GM23338 (cell line): ENCODE results near the gene RAD18. TPM values are rescaled to one million over a fixed set of nuclear protein-coding genes. Genes with fewer than 3 reads are reported as not detected.

ENCODE experiments used
- ATAC-seq: fragments of 200-7000 bp; cut with Tn5 transposase; 3 replicates; pipeline ENCODE4 v1.9.1; 2020
- DNase-seq: peaks from one replicate; pipeline ENCODE4 v3.0.0-alpha.2; 2015; ENCODE audit warnings: low spot score
- H2AFZ ChIP-seq: fragments of 200-600 bp; sonication (generic); 2 replicates; pipeline ENCODE4 v1.8.0; 2016; ENCODE audit warnings: antibody characterized with exemption, mild to moderate bottlenecking, moderate library complexity
- H3F3A ChIP-seq: fragments of 200-600 bp; sonication (generic); replicated peaks from 2 replicates; pipeline ENCODE4 v1.8.0; 2017; ENCODE audit warnings: antibody characterized with exemption, mixed run types, low read depth
- H3K27ac ChIP-seq: fragments of 200-600 bp; sonication (generic); 2 replicates; pipeline ENCODE4 v1.6.1; 2016; ENCODE audit warnings: low read depth
- H3K27me3 ChIP-seq: fragments of 200-600 bp; sonication (generic); 2 replicates; pipeline ENCODE4 v1.8.0; 2016; ENCODE audit warnings: mild to moderate bottlenecking, mixed run types, moderate library complexity; ENCODE audit not compliant: insufficient read depth
- H3K36me3 ChIP-seq: fragments of 200-600 bp; sonication (generic); 2 replicates; pipeline ENCODE4 v1.8.0; 2016; ENCODE audit warnings: mild to moderate bottlenecking; ENCODE audit not compliant: insufficient read depth
- H3K4me1 ChIP-seq: fragments of 200-600 bp; sonication (generic); 2 replicates; pipeline ENCODE4 v1.8.0; 2016; ENCODE audit warnings: mild to moderate bottlenecking, moderate library complexity; ENCODE audit not compliant: insufficient read depth
- H3K4me2 ChIP-seq: fragments of 200-600 bp; sonication (generic); 2 replicates; pipeline ENCODE4 v1.7.1; 2017; ENCODE audit warnings: mixed run types
- H3K4me3 ChIP-seq: fragments of 200-600 bp; sonication (generic); 2 replicates; pipeline ENCODE4 v1.6.1; 2016; ENCODE audit warnings: mixed run types
- H3K79me2 ChIP-seq: fragments of 200-600 bp; sonication (generic); replicated peaks from 2 replicates; pipeline ENCODE4 v1.8.0; 2017; ENCODE audit warnings: mild to moderate bottlenecking; ENCODE audit not compliant: insufficient read depth
- H3K9me2 ChIP-seq: fragments of 200-600 bp; sonication (generic); 2 replicates; pipeline ENCODE4 v1.8.0; 2017; ENCODE audit not compliant: insufficient read depth
- H4K20me1 ChIP-seq: fragments of 200-600 bp; sonication (generic); replicated peaks from 2 replicates; pipeline ENCODE4 v1.8.0; 2017; ENCODE audit warnings: mild to moderate bottlenecking; ENCODE audit not compliant: insufficient read depth
- H3K27ac Mint-ChIP-seq: 2 replicates; pipeline ENCODE4 v1.8.0; 2020; ENCODE audit warnings: inconsistent platforms, mild to moderate bottlenecking, moderate library complexity, mixed read lengths
- H3K27me3 Mint-ChIP-seq: 3 replicates; pipeline ENCODE4 v1.8.0; 2022; ENCODE audit warnings: low read depth, mild to moderate bottlenecking, moderate library complexity, mixed read lengths, inconsistent platforms; ENCODE audit not compliant: insufficient read depth, poor library complexity
- H3K36me3 Mint-ChIP-seq: 3 replicates; pipeline ENCODE4 v1.8.0; 2021; ENCODE audit warnings: low read depth, mild to moderate bottlenecking, inconsistent platforms, moderate library complexity, mixed read lengths
- H3K4me1 Mint-ChIP-seq: 3 replicates; pipeline ENCODE4 v1.8.0; 2020; ENCODE audit warnings: mild to moderate bottlenecking, inconsistent platforms, mixed read lengths
- H3K4me3 Mint-ChIP-seq: 3 replicates; pipeline ENCODE4 v1.8.0; 2021; ENCODE audit warnings: moderate library complexity, mild to moderate bottlenecking, inconsistent platforms, mixed read lengths
- H3K9me3 Mint-ChIP-seq: 3 replicates; pipeline ENCODE4 v1.8.0; 2020; ENCODE audit warnings: moderate library complexity, mild to moderate bottlenecking, inconsistent platforms, mixed read lengths
- CREB1 ChIP-seq: fragments of 250-450 bp; sonication (Bioruptor Pico); IDR thresholded peaks from 2 replicates; pipeline ENCODE4 v1.5.0; 2020; ENCODE audit warnings: low read depth, mild to moderate bottlenecking, moderate library complexity
- EZH2 ChIP-seq: fragments of 200-600 bp; sonication (generic); IDR thresholded peaks from one replicate; pipeline ENCODE4 v1.8.0; 2017; ENCODE audit warnings: antibody characterized with exemption, mild to moderate bottlenecking, low read depth; ENCODE audit not compliant: unreplicated experiment
- EZH2phosphoT487 ChIP-seq: fragments of 200-600 bp; sonication (generic); IDR thresholded peaks from one replicate; pipeline ENCODE4 v1.8.1; 2018; ENCODE audit warnings: antibody characterized with exemption; ENCODE audit not compliant: unreplicated experiment
- JUNB ChIP-seq: IDR thresholded peaks from one replicate; pipeline ENCODE4 v1.6.1; 2016; ENCODE audit warnings: antibody characterized with exemption; ENCODE audit not compliant: unreplicated experiment
- NANOG ChIP-seq: IDR thresholded peaks from 2 replicates; pipeline ENCODE4 v1.6.1; 2016; ENCODE audit warnings: antibody characterized with exemption, borderline replicate concordance
- POLR2AphosphoS5 ChIP-seq: IDR thresholded peaks from 2 replicates; pipeline ENCODE4 v1.6.1; 2016; ENCODE audit warnings: antibody characterized with exemption, low read depth
- STAT1 ChIP-seq: IDR thresholded peaks from one replicate; pipeline ENCODE4 v1.6.1; 2016; ENCODE audit warnings: antibody characterized with exemption; ENCODE audit not compliant: unreplicated experiment
- ZNF114 ChIP-seq: fragments of 250-450 bp; sonication (Bioruptor Pico); IDR thresholded peaks from 2 replicates; pipeline ENCODE4 v1.5.0; 2020; ENCODE audit warnings: mild to moderate bottlenecking, moderate library complexity
- ZNF331 ChIP-seq: fragments of 250-450 bp; sonication (Bioruptor Pico); IDR thresholded peaks from 2 replicates; pipeline ENCODE4 v1.5.0; 2020; ENCODE audit warnings: low read depth, mild to moderate bottlenecking, moderate library complexity
- polyA plus RNA-seq: library from polyadenylated mRNA; unstranded; fragments of >200 nt; fragmentation: Nextera tagmentation; extraction: Ambion mirVana; gene quantifications from 2 replicates; pipeline ENCODE4 v1.2.1, GENCODE V29; 2016
- total RNA-seq: library from RNA; depleted of rRNA; stranded (reverse); fragments of >200 nt; shearing (Covaris generic); gene quantifications from 2 replicates; pipeline ENCODE4 v1.2.3, GENCODE V29; 2014
- TF ChIP-seq, protein P1 (sequence below): IDR thresholded peaks from one replicate; pipeline ENCODE4 v1.6.1; 2018; ENCODE audit warnings: antibody characterized with exemption; ENCODE audit not compliant: unreplicated experiment

Gene RAD18
- total and polyA plus RNA-seq, 2 experiments from 2014 or later, result 25.4 to 40.1 TPM

DNA sequence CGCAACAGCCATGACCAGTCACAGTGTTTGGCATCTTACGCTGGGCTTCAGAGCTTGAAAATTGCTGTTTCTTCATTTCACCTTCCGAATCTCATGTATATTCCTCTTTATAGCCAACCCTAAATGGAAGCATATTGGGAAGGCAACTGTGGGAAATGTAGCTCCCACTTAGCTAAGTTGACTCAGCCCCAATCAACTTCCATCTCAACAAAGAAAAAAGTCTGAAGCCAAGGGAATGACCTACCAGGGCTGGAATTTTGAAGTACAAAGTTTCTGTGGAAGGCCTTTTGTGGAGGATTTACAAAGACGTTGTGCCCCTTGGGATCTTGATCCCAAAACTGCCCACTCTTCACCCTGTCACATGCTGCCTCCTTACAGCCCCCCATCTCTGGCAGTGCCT, 108.6 kb downstream of the RAD18 start:
- Mint-ChIP-seq H3K36me3 (peaks cover 5% of the 10 kb centered on the region; the same call in 2 of the 3 replicates), H3K9me3 (no peaks in the 10 kb centered on the region), H3K27me3 (peaks cover 3% of the 10 kb centered on the region), H3K27ac (no peak overlapping the region), H3K4me1 (no peaks in the 10 kb centered on the region), H3K4me3 (no peak overlapping the region)
- Histone ChIP-seq H4K20me1 (no peaks in the 10 kb centered on the region), H3K36me3 (no peaks in the 10 kb centered on the region), H3K4me1 (no peaks in the 10 kb centered on the region), H3K9me2 (no peaks in the 10 kb centered on the region), H3K27ac (no peak overlapping the region), H3K27me3 (no peaks in the 10 kb centered on the region), H3K79me2 (no peaks in the 10 kb centered on the region), H3K4me3 (no peak overlapping the region), H2AFZ (no peak overlapping the region), H3F3A (no peaks in the 10 kb centered on the region), H3K4me2 (no peak overlapping the region)
- TF ChIP-seq EZH2phosphoT487, result no peak
- DNase-seq (no peak), ATAC-seq (no peak)

DNA sequence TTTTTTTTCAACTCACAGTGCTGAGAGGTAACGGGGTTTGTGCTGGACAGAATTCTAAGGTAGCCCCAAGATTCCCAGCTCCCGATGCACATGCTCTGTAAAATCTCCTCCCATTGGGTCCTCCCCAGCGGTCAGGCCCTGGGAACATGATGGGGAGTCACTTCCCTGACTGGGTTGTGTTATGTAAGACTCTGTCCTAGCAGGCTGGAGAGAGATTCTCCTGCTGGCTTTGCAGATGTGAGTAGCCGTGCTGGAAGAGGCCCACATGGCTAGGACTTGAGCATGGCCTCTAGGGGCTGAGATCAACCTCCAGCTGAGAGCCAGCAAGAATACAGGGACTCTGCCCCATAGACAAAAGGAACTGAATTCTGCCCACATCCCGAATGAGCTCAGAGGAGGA, 110.2 kb downstream of the RAD18 start:
- Histone ChIP-seq H3K27ac (no peak overlapping the region), H3K27me3 (no peaks in the 10 kb centered on the region), H3K36me3 (no peaks in the 10 kb centered on the region), H3K4me2 (no peak overlapping the region), H3K9me2 (no peaks in the 10 kb centered on the region), H4K20me1 (no peaks in the 10 kb centered on the region), H3K4me1 (no peaks in the 10 kb centered on the region), H2AFZ (no peak overlapping the region), H3F3A (no peaks in the 10 kb centered on the region), H3K4me3 (no peak overlapping the region), H3K79me2 (no peaks in the 10 kb centered on the region)
- peaks cover 3% of the 10 kb centered on the region for H3K27me3 Mint-ChIP-seq
- H3K36me3 Mint-ChIP-seq, result peaks cover 5% of the 10 kb centered on the region; the same call in 2 of the 3 replicates
- no peak for TF ChIP-seq EZH2phosphoT487
- TF ChIP-seq NANOG, result no peak
- TF ChIP-seq CREB1 (CRISPR knock-in tag), result no peak
- TF ChIP-seq EZH2, result no peak
- no peak for TF ChIP-seq ZNF114 (CRISPR knock-in tag)
- TF ChIP-seq, protein P1, sequence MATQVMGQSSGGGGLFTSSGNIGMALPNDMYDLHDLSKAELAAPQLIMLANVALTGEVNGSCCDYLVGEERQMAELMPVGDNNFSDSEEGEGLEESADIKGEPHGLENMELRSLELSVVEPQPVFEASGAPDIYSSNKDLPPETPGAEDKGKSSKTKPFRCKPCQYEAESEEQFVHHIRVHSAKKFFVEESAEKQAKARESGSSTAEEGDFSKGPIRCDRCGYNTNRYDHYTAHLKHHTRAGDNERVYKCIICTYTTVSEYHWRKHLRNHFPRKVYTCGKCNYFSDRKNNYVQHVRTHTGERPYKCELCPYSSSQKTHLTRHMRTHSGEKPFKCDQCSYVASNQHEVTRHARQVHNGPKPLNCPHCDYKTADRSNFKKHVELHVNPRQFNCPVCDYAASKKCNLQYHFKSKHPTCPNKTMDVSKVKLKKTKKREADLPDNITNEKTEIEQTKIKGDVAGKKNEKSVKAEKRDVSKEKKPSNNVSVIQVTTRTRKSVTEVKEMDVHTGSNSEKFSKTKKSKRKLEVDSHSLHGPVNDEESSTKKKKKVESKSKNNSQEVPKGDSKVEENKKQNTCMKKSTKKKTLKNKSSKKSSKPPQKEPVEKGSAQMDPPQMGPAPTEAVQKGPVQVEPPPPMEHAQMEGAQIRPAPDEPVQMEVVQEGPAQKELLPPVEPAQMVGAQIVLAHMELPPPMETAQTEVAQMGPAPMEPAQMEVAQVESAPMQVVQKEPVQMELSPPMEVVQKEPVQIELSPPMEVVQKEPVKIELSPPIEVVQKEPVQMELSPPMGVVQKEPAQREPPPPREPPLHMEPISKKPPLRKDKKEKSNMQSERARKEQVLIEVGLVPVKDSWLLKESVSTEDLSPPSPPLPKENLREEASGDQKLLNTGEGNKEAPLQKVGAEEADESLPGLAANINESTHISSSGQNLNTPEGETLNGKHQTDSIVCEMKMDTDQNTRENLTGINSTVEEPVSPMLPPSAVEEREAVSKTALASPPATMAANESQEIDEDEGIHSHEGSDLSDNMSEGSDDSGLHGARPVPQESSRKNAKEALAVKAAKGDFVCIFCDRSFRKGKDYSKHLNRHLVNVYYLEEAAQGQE, result no peak
- TF ChIP-seq ZNF331 (CRISPR knock-in tag), result no peak
- TF ChIP-seq STAT1, result no peak
- no peaks in the 10 kb centered on the region for H3K9me3 Mint-ChIP-seq
- no peak overlapping the region for H3K27ac Mint-ChIP-seq
- H3K4me1 Mint-ChIP-seq, result no peaks in the 10 kb centered on the region
- ATAC-seq, result peak; percentile 48
- H3K4me3 Mint-ChIP-seq, result no peak overlapping the region
- DNase-seq, result no peak

DNA sequence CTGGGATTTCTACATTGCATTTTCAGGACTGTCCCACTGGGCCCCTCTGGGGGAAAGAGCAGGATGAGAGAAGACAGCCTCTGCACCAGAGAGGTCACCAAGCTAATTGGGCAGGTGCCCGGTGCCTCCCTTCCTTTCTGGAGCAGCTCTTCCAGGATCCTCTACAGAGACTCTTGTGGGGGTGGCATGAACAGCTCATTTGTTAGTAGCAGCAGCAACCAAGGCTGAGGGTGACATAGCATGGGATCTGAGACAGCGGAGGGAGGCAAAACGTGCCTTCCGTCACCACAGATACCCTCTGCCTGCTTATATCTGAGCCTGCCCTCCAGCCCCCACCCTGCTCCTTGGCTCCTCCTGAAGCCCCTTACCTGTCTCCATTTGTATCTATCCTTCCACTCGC, 110.8 kb downstream of the RAD18 start:
- ATAC-seq, result no peak
- H3K79me2 ChIP-seq, result no peaks in the 10 kb centered on the region
- Mint-ChIP-seq H3K27ac (no peak overlapping the region), H3K4me3 (no peak overlapping the region), H3K9me3 (no peaks in the 10 kb centered on the region), H3K4me1 (no peaks in the 10 kb centered on the region), H3K36me3 (peaks cover 5% of the 10 kb centered on the region; the same call in 2 of the 3 replicates), H3K27me3 (peaks cover 3% of the 10 kb centered on the region)
- H4K20me1 ChIP-seq, result no peaks in the 10 kb centered on the region
- no peaks in the 10 kb centered on the region for H3F3A ChIP-seq
- 0 out of 2 replicates have a peak, but pooled peaks cover under 1% of the 10 kb centered on the region for H3K9me2 ChIP-seq
- H3K4me1 ChIP-seq, result no peaks in the 10 kb centered on the region
- H3K4me3 ChIP-seq, result no peak overlapping the region
- no peak overlapping the region for H3K27ac ChIP-seq
- no peaks in the 10 kb centered on the region for H3K36me3 ChIP-seq
- no peak for DNase-seq
- no peak overlapping the region for H2AFZ ChIP-seq
- no peak overlapping the region for H3K4me2 ChIP-seq
- no peaks in the 10 kb centered on the region for H3K27me3 ChIP-seq
- no peak for TF ChIP-seq CREB1 (CRISPR knock-in tag)
- TF ChIP-seq, protein P1, result no peak
- no peak for TF ChIP-seq EZH2phosphoT487
- no peak for TF ChIP-seq JUNB
- TF ChIP-seq POLR2AphosphoS5, result no peak
- TF ChIP-seq STAT1, result no peak
- no peak for TF ChIP-seq ZNF114 (CRISPR knock-in tag)
